SU-DHL-6 (cell line): ENCODE data around the gene GCHFR.

Experiments used
- H2AFZ ChIP-seq: fragments of 200-600 bp; sonication (generic); 2 replicates; pipeline ENCODE4 v1.6.1; 2014; ENCODE audit warnings: low read depth, mild to moderate bottlenecking, moderate library complexity, mixed read lengths, antibody characterized with exemption, low read length; ENCODE audit not compliant: severe bottlenecking
- H3F3A ChIP-seq: fragments of 200-600 bp; shearing (Covaris generic); 2 replicates; pipeline ENCODE4 v1.6.0; 2016; ENCODE audit warnings: antibody characterized with exemption, mild to moderate bottlenecking; ENCODE audit not compliant: insufficient read depth
- H3K27ac ChIP-seq: fragments of 200-600 bp; sonication (generic); 2 replicates; pipeline ENCODE4 v1.5.1; 2016; ENCODE audit warnings: low read depth, mild to moderate bottlenecking, low read length, moderate library complexity, mixed read lengths
- H3K27me3 ChIP-seq: fragments of 200-600 bp; sonication (generic), shearing (Covaris generic); 2 replicates; pipeline ENCODE4 v1.6.0; 2014; ENCODE audit warnings: mild to moderate bottlenecking, low read length
- H3K36me3 ChIP-seq: fragments of 200-600 bp; sonication (generic); 2 replicates; pipeline ENCODE4 v1.6.1; 2014; ENCODE audit warnings: mild to moderate bottlenecking, low read length, mixed read lengths
- H3K4me2 ChIP-seq: fragments of 300-600, 200-600 bp; shearing (Covaris generic), sonication (generic); 2 replicates; pipeline ENCODE4 v1.6.0; 2014; ENCODE audit warnings: low read length, low read depth, mild to moderate bottlenecking; ENCODE audit not compliant: poor library complexity, severe bottlenecking
- H3K4me3 ChIP-seq: fragments of 200-600 bp; sonication (generic); 2 replicates; pipeline ENCODE4 v1.5.1; 2014; ENCODE audit warnings: antibody characterized with exemption, low read length, mild to moderate bottlenecking, mixed read lengths; ENCODE audit not compliant: insufficient read depth, poor library complexity, severe bottlenecking
- H3K79me2 ChIP-seq: fragments of 200-600 bp; sonication (generic); 2 replicates; pipeline ENCODE4 v1.6.1; 2014; ENCODE audit warnings: mild to moderate bottlenecking, low read length, moderate library complexity; ENCODE audit not compliant: insufficient read depth
- H3K9ac ChIP-seq: fragments of 200-600 bp; sonication (generic); 2 replicates; pipeline ENCODE4 v1.7.0; 2014; ENCODE audit warnings: mild to moderate bottlenecking, low read length
- H3K9me2 ChIP-seq: fragments of 200-600 bp; sonication (generic); replicated peaks from 2 replicates; pipeline ENCODE4 v1.6.1; 2014; ENCODE audit warnings: low read length; ENCODE audit not compliant: insufficient read depth
- H3K9me3 ChIP-seq: fragments of 200-600 bp; sonication (generic); 2 replicates; pipeline ENCODE4 v1.6.1; 2014; ENCODE audit warnings: low read length, mixed read lengths; ENCODE audit not compliant: insufficient read depth
- H4K20me1 ChIP-seq: fragments of 200-600 bp; sonication (generic); 2 replicates; pipeline ENCODE4 v1.6.1; 2014; ENCODE audit warnings: low read depth, mild to moderate bottlenecking, antibody characterized with exemption, low read length, moderate library complexity, mixed read lengths
- EZH2phosphoT487 ChIP-seq: fragments of 200-600 bp; sonication (generic), shearing (Covaris generic); conservative IDR thresholded peaks from 2 replicates; pipeline ENCODE4 v1.6.1; 2018; ENCODE audit warnings: mild to moderate bottlenecking, antibody characterized with exemption, low read length, moderate library complexity, mixed read lengths
- TF ChIP-seq, protein P1 (sequence below): fragments of 200-600 bp; sonication (generic); IDR thresholded peaks from one replicate; pipeline ENCODE4 v1.5.1; 2017; ENCODE audit warnings: antibody characterized with exemption, mild to moderate bottlenecking, low read length, moderate library complexity; ENCODE audit not compliant: insufficient read depth, poor library complexity, severe bottlenecking

GCHFR gene

DNA sequence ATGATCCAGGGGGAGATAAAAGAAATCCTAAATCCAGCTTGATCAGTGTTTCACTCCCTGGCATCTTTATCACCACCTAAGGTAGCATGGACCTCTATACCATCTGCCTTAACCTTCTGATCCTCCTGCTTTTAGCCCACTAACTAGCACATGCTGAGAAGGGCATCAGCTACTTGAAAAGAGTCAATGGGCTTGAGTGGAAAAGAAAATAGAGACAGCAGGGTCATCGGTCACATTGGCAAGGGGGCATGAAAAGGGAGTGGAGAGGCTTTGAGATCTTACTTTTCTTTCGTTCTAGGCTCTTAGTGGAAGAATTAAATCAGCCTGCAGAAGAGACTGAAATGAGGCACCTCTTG, 42.8 kb downstream of the GCHFR start:
- Histone ChIP-seq H3K79me2 (peaks cover 45% of the 10 kb centered on the region), H2AFZ (peak overlapping the region; percentile 99)

DNA sequence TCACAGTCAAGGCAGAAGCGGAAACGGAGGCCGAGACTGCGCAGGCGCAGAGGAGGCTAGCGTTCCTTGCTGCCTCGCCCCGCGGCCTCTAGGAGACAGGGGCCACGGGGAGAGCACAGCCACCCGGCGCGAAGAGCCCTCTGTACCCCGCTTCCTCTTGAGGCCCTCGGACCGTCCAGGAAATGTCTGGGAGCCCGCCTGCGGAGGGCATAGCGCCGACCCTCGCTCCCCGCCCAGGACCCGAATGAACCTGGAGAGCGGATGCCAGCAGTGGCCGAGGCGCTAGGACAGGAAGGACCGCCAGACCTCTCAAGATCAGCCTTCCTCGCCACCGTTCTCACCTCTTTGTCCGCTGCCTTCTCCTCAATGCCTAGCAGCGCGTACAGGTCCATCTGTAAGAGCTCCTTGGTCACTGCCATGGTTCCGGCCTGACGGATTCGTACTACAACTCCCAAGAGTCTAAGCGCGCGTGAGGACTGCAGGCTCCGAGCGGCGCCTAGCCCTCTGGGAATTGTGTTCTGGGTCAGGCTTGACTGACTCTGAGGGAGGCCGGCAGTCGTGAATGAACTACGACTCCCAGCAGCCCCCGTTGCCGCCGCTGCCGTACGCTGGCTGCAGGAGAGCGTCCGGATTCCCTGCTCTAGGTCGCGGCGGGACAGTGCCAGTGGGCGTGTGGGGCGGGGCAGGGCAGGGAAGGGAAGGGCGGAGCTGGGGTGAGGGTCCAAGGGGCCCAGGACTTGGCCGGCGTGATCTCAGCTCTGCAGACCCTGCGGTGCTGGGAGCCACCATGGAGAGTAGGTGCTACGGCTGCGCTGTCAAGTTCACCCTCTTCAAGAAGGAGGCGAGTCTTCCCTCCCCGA, 43.4 kb downstream of the GCHFR start, which contains the start of the genes DNAJC17 and ZFYVE19:
DNAJC17 (minus strand) TSS at position 446 of the 860 bp plus-strand sequence; CDS start at position 419, 27 bp downstream.
ZFYVE19 (plus strand) TSS at position 62 of the 860 bp plus-strand sequence; CDS start at position 563, 501 bp downstream.
- Histone ChIP-seq H3K4me3 (peak within 1 kb of the TSS; percentile 95), H3K9me2 (no peaks in the 10 kb centered on the region), H3K27me3 (no peaks in the 10 kb centered on the region), H3F3A (no peaks in the 10 kb centered on the region), H3K9me3 (no peaks in the 10 kb centered on the region), H4K20me1 (no peaks in the 10 kb centered on the region), H2AFZ (peak within 1 kb of the TSS; percentile 99), H3K27ac (peak within 1 kb of the TSS; percentile 90), H3K4me2 (peak within 1 kb of the TSS; percentile 96), H3K36me3 (no peaks in the 10 kb centered on the region), H3K79me2 (peaks cover 42% of the 10 kb centered on the region), H3K9ac (peak within 1 kb of the TSS; percentile 98)
- TF ChIP-seq, protein P1, sequence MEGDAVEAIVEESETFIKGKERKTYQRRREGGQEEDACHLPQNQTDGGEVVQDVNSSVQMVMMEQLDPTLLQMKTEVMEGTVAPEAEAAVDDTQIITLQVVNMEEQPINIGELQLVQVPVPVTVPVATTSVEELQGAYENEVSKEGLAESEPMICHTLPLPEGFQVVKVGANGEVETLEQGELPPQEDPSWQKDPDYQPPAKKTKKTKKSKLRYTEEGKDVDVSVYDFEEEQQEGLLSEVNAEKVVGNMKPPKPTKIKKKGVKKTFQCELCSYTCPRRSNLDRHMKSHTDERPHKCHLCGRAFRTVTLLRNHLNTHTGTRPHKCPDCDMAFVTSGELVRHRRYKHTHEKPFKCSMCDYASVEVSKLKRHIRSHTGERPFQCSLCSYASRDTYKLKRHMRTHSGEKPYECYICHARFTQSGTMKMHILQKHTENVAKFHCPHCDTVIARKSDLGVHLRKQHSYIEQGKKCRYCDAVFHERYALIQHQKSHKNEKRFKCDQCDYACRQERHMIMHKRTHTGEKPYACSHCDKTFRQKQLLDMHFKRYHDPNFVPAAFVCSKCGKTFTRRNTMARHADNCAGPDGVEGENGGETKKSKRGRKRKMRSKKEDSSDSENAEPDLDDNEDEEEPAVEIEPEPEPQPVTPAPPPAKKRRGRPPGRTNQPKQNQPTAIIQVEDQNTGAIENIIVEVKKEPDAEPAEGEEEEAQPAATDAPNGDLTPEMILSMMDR: no peak
- TF ChIP-seq EZH2phosphoT487: no peak

More for the DNA sequence above, 42.8 kb downstream of the GCHFR start:
- peak overlapping the region; percentile 95 for H3K4me3 ChIP-seq
- no peaks in the 10 kb centered on the region for H4K20me1 ChIP-seq
- TF ChIP-seq, protein P1: no peak
- TF ChIP-seq EZH2phosphoT487: no peak
- H3K27ac ChIP-seq: peak overlapping the region; percentile 90
- no peaks in the 10 kb centered on the region for H3K9me3 ChIP-seq
- peak overlapping the region; percentile 96 for H3K4me2 ChIP-seq
- H3K9ac ChIP-seq: peak overlapping the region; percentile 98
- H3K9me2 ChIP-seq: no peaks in the 10 kb centered on the region
- H3F3A ChIP-seq: no peaks in the 10 kb centered on the region
- no peaks in the 10 kb centered on the region for H3K27me3 ChIP-seq
- no peaks in the 10 kb centered on the region for H3K36me3 ChIP-seq

DNA sequence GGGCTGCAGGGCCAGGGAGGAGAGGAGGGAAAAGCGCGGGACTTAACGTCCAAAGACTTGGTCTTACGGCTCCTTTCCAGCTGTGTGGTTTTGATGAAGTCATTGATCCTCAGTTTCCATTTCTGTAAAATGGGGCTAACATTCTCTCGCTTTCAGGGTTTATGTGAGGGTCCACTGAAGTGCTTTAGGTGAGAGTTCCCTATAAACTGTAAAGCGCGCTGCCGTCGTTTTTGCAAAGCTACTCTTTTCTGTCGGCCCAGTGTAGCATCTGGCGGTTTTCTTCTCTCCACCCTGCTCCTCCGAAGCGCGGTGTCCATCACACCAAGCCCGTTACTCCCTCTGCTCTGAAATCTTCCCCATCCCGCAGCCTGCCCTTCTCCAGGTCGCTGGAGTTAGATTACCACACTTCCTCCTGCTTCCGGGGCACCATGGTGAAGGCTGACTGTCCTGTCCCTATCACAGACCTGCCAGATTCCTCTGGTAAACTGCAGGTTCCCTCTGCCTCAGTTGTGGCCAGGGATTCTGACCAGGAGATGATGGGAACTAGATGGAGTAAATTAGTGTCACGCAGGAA, 44.1 kb downstream of the GCHFR start:
- Histone ChIP-seq H3K79me2 (peaks cover 35% of the 10 kb centered on the region), H3K4me3 (peak overlapping the region; percentile 95), H3K9ac (peak overlapping the region; percentile 98), H4K20me1 (no peaks in the 10 kb centered on the region), H3K9me3 (no peaks in the 10 kb centered on the region), H2AFZ (peak overlapping the region; percentile 59), H3K9me2 (no peaks in the 10 kb centered on the region), H3F3A (no peaks in the 10 kb centered on the region), H3K27ac (no peak overlapping the region), H3K36me3 (no peaks in the 10 kb centered on the region), H3K27me3 (no peaks in the 10 kb centered on the region), H3K4me2 (peak overlapping the region; percentile 80)
- TF ChIP-seq, protein P1: no peak
- no peak for TF ChIP-seq EZH2phosphoT487
